Fibroblast of pulmonary artery (primary cell): Measurements from ENCODE around the gene KIAA1755.
"Not testable (repeated sequence)": the region's sequence is repeated elsewhere in the genome, so short reads cannot be mapped to it uniquely, and the experiment has no call there.

Experiments
- DNase-seq: peaks from one replicate; pipeline ENCODE4 v3.0.0-alpha.2; 2010; ENCODE audit warnings: low read depth
- H3K4me3 ChIP-seq: replicated peaks from 2 replicates; pipeline ENCODE4 v1.5.1; 2011; ENCODE audit warnings: low read depth, mild to moderate bottlenecking, control low read depth, low read length, moderate library complexity
- TF ChIP-seq, protein P1 (sequence below): IDR thresholded peaks from 2 replicates; pipeline ENCODE4 v1.5.1; 2011; ENCODE audit warnings: mild to moderate bottlenecking, control low read depth, low read length, inconsistent platforms; ENCODE audit errors: missing control alignments

KIAA1755 gene

GRCh38 chr20:38262931-38263330, 2.4 kb upstream of the KIAA1755 start:
- no peak for DNase-seq
- TF ChIP-seq, protein P1, sequence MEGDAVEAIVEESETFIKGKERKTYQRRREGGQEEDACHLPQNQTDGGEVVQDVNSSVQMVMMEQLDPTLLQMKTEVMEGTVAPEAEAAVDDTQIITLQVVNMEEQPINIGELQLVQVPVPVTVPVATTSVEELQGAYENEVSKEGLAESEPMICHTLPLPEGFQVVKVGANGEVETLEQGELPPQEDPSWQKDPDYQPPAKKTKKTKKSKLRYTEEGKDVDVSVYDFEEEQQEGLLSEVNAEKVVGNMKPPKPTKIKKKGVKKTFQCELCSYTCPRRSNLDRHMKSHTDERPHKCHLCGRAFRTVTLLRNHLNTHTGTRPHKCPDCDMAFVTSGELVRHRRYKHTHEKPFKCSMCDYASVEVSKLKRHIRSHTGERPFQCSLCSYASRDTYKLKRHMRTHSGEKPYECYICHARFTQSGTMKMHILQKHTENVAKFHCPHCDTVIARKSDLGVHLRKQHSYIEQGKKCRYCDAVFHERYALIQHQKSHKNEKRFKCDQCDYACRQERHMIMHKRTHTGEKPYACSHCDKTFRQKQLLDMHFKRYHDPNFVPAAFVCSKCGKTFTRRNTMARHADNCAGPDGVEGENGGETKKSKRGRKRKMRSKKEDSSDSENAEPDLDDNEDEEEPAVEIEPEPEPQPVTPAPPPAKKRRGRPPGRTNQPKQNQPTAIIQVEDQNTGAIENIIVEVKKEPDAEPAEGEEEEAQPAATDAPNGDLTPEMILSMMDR = no peak

DNA sequence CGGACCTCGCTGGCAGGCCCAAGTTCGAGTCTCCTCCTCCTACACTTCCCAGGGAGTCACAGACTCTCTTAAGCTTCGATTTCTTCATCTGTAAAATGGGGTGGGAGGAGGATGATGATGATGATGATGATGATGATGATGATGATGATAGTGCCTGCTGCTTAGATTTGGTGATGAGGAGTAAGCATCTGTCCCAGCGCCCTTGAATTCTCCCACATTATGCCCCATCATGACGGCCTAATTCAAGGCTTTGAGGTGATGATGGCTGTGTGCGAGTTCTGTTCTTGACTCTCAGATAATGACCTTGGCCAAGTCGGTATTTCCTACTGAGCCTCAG, 487 bp upstream of the KIAA1755 start:
- TF ChIP-seq, protein P1 = no peak
- H3K4me3 ChIP-seq = peak overlapping the region; percentile 28
- no peak for DNase-seq

More at GRCh38 chr20:38262931-38263330, 2.4 kb upstream of the KIAA1755 start:
- no peak overlapping the region for H3K4me3 ChIP-seq

DNA sequence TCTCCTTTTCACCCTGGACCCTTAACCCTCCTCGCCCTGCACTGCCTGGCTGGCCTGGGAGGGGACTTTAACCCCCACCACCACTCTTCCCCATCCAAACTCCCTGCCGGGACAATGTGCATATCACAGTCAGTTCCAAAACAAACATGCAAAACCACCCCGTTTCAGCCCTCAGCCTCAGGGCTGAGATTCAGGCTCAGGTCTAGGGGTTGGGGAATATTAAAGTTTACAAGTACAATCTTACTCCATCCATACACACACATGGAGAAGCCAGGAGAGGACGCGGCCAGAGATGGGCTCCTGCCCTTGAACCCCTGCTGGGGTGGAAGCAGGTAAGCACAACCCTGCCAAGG, 534 bp downstream of the KIAA1755 start:
- TF ChIP-seq, protein P1 = no peak
- peak overlapping the region; percentile 24 for H3K4me3 ChIP-seq
- no peak for DNase-seq

DNA sequence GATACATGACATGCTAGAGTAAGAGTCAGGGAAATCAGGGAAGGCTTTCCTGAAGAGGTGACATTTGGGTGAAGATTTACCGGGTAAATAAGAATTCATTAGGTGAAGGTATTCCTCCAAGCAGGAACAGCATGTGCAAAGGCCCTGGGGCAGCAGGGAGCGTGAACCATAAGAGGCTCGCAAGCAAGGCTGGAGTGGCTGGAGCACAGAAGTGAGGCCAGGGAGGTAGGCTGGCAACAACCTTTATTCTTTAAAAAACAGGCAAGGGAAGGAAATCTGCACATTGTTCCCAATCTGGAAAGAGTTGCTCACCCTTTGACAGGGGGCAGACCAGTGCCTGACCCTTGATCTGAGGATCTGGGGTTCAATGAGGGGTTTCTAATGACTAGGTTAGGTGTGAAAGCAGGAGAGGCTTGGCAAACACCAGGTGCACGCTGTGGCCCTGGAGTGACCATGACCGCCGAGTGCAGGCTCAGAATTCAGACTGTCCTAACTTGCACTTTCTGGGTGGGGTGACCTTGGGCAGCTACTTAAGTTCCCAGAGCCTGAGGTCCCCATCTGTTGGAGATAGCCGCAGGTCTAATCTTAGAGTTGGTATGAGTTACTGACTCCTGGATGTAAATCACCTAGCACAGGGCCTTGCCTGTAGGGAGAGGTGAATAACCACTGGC, 1.9 kb downstream of the KIAA1755 start:
- TF ChIP-seq, protein P1 = no peak
- no peak for DNase-seq
- H3K4me3 ChIP-seq = no peak overlapping the region

DNA sequence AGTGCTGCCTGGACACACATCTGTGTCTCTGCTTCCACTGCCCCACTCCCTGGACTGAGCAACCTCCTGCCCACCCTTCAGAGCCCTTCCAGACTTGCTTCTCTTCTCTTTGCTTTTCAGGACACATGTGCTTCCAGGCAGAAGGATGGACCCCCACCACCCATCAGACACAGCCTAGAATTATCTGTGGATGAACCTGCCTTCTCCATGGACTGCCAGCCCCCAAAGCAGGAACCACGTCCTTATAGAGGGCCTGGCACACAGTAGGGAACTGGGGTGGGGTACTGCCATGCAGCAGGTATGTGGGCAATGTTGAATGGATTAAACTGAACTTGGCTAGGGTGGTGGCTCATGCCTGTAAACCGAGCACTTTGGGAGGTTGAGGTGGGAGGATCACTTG, 3.6 kb downstream of the KIAA1755 start:
- TF ChIP-seq, protein P1 = no peak
- DNase-seq = no peak
- no peak overlapping the region for H3K4me3 ChIP-seq

GRCh38 chr20:38256021-38256420, 4.5 kb downstream of the KIAA1755 start:
- TF ChIP-seq, protein P1 = no peak
- H3K4me3 ChIP-seq = no peak overlapping the region
- DNase-seq = no peak

DNA sequence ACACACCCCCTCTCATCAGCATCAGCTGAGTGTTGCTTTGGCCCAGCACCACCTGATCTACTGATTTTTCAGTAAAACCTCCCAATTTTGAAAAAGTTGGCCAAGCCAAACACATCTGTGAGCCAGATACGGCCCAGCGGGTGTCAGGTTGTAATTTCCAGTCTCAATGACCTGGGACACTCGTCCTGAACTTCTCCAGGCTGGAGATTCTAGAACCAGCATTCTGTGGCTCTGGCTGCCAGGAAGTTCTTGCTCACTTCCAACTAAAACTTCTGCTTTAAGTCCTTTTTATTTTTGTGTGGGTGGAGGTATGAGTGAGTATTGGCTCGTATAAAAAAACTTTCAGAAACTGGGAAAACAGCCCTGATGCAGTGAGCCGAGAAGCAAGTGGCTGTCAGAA, 5.1 kb downstream of the KIAA1755 start:
- TF ChIP-seq, protein P1 = no peak
- DNase-seq = peak; percentile 30
- no peak overlapping the region for H3K4me3 ChIP-seq

GRCh38 chr20:38254621-38255020, 5.9 kb downstream of the KIAA1755 start:
- H3K4me3 ChIP-seq = not testable (repeated sequence)

More at GRCh38 chr20:38254621-38255020, 5.9 kb downstream of the KIAA1755 start:
- DNase-seq = not testable (repeated sequence)
